Measurements from ENCODE around the gene CYBA. TPM values are rescaled to one million over a fixed set of nuclear protein-coding genes. Genes with fewer than 3 reads are reported as not detected.
A peak's percentile ranks its signal among the peaks of the same experiment; 100 is the strongest.

The CYBA gene
- total RNA-seq, 1 donor from 2014 or later = 53.7 TPM

DNA sequence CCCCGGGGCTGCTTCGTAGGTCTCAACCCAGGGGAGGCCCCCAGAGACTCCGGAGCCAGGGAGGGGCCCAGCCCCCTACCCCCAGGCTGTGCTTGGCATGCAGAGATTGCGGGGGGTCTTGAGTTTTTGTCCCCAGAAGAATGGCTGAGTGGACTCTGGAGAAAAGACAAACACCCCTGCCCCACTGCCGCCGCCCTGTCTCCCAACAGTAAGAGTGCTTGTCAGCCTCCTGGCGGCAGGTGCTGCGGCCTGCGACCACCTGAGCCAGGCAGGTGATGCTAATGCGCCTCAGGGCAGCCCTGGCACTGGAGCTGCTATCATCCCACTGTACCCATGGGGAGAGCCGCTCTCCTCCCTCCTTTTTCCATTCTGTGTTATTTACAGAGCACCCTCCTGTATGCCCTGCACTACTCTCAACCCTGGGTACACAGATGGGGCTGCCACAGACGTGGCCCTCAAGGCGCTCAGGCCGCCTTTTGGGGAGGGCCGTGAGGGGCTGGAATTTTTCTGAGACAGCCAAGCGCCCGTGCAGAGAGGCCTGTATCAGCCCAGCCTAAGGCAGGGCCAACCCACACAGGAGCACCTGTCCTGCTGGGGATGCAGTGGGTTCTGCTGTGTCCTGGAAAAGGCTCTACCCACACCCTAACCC is 15.1 kb downstream of the CYBA start:
- no peak for DNase-seq
- ATAC-seq (ENCODE audit: poor library complexity) = no peak
- intact Hi-C loops (cut with DNase I) = no loop called here

DNA sequence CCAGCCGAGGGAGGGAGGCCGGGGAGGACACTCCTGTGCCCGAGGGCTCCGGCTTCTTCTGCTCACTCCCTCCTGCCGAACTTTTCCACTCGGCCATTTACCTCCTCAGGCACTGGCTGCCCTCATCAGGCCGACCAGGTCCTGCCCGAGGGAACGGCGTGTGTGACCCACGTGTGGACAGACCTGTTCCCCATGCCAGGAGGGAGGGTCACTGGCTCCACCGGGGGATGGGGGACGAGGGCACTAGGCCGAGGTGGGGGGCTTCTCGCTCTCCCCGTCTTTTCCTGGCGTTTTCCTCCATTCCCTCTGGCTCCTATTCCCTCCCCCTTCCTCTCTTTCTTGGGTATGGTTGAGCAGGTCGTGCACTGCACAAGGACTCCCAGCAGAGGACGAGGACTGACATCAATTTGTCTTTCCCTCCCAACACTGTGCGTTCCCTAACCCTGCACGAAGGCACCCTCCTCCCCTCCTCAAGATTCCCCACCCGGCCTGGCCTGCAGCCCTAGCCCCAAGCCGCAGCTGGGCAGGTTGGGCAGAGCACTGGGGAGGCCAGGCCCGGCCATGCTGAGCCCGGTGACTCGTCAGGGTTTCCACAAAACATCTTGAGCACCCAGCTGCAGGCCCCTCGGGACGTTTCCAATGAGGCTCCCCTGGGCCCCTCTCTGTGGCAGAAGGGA is 15.7 kb downstream of the CYBA start:
- intact Hi-C loops (cut with DNase I) = no loop called here
- DNase-seq = no peak
- ATAC-seq (ENCODE audit: poor library complexity) = no peak

DNA sequence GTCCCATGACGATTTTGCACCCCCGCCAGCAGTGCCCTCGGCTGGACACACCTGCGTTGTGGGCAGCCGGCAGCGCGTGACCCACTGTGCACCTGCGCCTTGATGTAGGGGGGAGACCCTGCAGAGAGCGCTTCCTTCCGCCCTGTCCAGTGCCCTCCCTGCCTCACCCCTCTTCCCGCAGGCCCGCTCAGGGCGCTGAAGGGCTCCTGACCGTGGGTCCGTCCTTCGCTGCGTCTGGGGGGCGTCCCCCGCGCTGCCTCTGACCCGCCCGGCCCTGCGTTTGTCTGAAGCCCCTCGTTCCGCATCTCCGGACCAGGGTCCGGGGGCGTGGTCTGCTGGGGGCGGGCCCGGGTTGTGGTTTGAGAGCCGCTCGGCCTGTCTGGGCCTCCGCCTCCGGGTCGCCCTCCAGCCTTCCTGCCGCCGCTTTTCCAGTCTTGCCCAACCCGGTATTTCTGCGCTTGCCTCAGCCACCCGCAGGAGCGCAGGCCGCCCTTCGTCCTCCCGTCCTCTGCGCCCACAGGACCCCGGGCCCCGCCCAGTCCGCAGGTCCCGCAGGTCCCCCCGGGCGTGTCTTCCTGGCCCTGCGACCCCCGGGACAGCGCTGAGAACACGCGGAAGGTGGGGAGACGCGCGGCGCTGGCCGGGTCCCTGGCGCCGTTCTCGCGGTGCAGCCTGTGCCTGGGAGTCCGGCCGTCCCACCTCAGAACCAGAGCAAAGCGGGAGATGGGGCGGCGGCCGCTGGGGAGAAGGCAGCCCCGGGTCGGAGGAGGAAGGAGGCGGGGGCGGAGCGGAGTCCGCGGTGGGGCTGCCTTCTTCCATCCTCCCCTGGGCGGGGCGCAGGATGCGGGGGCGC is 16.5 kb downstream of the CYBA start:
- DNase-seq = peak; percentile 66
- peak; percentile 42 for ATAC-seq (ENCODE audit: poor library complexity)
- intact Hi-C loops (cut with DNase I) = no loop called here

DNA sequence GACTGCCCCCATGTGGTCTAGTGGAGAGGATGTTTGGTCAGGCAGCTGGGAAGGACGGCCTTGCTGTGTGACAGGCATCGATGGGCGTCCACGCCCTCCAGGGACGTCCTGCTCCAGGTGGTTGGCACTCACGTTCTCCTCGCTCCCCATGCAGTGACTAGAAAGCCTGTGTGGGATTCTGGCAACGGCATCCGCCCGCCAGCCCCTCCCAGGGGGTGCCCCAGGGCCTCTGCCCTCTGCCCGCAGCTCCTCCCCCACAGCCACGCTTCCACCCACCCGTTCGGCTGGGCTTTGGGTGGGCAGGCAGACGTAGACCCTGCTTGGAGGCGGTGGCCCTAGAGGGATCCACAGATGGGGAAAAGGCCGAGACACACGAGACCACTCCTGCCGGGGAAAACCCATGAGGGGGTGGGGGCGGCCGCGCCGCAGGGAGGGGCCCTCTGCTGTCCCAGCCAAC is 17.1 kb downstream of the CYBA start:
- ATAC-seq (ENCODE audit: poor library complexity) (peak; percentile 19), DNase-seq (no peak)
- intact Hi-C loops (cut with DNase I) = no loop called here

DNA sequence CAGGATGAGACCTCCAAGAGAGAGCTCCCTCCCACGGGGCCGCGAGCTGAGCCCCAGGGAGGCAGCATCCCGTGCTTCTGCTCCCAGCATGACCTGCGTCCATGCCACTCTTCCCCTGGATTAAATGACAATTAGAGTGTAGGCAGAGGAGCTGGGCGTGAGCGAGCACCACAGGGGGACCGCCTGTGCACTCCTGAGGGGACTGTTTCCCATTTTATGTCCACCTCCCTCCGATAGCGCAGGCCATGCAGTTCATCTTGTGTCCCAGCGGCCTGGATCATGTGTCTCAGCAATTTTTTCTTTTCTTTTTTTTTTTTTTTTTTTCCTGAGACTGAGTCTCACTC is 18.3 kb downstream of the CYBA start:
- intact Hi-C loops (cut with DNase I) = no loop called here
- ATAC-seq (ENCODE audit: poor library complexity) = no peak

DNA sequence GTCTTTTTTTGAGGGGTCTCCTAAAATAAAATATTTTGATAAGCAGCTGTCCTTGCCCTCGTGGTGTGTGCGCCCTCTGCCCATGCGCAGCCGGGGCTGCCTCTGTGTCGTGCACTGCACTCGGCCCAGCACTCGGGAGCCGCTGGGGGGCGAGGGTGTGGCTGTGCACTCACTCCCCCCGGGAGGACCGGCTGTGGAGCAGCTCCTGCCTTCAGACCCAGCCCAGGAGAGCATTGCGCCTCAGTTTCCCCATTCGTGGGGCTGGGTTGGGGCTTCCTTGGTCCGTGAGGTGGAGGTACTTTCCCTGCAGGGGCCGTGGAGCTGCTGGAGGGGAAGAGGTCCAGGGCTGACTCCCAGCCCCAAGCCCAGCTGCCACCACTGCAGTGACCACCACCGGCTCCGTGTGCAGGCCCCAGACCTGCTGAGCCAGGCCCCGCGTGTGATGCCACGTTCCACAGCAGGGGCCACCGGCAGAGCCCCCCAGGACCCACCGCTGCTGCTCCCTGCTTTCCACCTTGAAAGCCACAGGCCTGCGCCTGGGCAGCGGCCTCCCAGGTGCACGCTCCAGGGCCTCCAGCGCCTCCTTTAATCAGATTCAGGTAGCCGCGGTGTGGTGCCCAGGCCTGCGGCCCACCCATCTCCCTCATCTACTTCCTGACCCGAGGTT is 18.8 kb downstream of the CYBA start:
- no peak for ATAC-seq (ENCODE audit: poor library complexity)
- intact Hi-C loops (cut with DNase I) = no loop called here
- no peak for DNase-seq

More for the DNA sequence above, 18.3 kb downstream of the CYBA start:
- no peak for DNase-seq

DNA sequence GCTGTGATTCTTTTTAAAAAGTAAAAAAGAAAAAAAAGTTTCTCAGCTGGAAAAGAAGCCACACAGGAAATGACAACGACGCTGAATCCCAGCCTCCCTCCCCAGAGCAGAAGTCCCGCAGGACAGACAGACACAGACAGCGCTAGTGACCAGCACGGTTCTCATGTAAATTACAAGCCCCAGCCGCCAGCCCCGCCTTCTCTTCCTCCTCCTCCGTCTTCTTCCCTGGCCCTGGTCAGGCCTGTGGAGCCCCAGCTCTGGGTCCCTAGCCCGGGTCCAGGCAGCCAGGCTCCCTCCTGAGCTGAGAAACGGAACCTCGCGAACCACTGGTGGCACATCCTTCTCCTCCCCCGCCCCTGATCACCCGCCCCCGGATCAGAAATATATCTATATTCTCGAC is 19.5 kb downstream of the CYBA start:
- intact Hi-C loops (cut with DNase I) = no loop called here
- no peak for ATAC-seq (ENCODE audit: poor library complexity)
- DNase-seq = no peak

DNA sequence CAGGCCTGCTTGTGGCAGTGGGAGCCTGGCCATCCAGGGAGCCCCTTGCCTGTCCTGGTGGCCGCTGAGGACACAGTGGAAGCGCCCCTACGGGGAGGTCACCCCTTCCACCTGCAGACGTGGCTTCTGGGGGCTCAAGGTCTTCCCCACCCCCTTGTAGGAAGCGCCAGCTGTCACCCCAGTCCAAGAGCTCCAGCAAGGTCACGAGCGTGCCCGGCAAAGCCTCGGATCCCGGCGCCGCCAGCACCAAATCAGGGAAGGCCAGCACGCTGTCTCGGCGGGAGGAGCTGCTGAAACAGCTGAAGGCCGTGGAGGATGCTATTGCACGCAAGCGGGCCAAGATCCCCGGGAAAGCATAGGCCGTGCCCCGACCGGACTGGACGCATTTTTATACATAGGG is 19.9 kb downstream of the CYBA start:
- DNase-seq (no peak), ATAC-seq (ENCODE audit: poor library complexity) (no peak)
- intact Hi-C loops (cut with DNase I) = no loop called here

DNA sequence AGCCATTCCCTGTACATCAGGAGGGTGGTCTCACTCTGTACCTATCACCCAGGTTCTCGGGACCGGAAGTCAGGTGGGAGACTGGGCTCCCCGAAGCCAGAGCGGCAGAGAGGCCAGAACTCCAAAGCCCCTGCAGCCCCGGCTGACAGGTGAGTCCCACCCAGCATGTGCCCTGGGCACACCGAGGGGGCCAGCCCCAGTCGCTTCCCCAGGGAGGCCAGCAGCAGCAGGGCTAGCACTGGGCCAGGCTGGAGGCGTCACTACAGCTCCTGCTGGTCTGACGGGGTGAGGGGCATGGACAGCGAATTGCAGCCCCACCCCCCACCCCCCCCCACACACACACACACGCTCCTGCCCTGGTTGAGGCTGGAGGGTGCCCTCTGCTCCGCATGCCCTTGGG is 20.4 kb downstream of the CYBA start:
- DNase-seq = no peak
- ATAC-seq (ENCODE audit: poor library complexity) = no peak
- intact Hi-C loops (cut with DNase I) = no loop called here

DNA sequence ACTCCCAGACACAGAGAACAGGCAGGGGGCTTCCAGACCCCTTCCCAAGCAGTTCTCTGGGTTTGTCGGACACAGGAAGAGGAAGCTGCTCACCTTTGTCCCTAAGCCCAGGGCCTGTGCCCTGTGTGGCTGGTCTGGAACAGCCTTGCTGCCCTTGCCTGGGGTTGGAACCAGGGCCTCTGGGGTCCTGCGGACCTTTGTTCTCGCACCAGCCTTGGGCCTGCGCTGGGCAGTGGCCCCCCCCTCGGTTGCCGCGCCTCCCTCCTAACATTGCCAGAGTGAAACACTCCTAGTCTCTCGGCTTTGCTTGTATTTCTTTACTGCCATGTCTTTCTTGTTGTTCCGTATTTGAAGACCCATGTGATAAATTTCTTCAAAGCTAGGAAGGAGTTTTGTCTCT is 21.0 kb downstream of the CYBA start:
- no peak for ATAC-seq (ENCODE audit: poor library complexity)

DNA sequence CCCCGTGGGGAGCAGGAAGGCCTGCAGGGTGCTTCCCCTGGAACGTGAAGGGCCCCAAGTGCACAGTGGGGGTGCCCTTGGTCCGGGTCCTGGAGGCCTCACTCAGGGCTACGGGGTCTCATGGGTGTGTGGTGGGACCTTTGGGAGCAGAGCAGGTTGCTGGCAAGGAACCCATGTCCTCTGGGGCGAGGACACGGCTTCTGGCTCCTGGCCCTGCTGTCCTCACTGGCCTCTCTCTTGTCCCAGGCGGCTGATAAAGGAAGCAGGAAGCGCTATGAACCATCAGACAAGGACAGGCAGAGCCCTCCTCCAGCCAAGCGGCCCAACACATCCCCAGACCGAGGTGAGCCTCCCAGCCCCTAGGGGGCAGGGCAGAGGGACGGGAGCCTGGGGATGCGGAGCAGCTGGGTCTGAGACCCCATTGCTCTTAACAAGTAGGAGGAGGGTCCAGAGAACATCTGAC is 22.3 kb downstream of the CYBA start:
- intact Hi-C loops (cut with DNase I) = no loop called here
- peak; percentile 91 for ATAC-seq (ENCODE audit: poor library complexity)
- peak; percentile 76 for DNase-seq

More for the DNA sequence above, 21.0 kb downstream of the CYBA start:
- intact Hi-C loops (cut with DNase I) = no loop called here
- no peak for DNase-seq

DNA sequence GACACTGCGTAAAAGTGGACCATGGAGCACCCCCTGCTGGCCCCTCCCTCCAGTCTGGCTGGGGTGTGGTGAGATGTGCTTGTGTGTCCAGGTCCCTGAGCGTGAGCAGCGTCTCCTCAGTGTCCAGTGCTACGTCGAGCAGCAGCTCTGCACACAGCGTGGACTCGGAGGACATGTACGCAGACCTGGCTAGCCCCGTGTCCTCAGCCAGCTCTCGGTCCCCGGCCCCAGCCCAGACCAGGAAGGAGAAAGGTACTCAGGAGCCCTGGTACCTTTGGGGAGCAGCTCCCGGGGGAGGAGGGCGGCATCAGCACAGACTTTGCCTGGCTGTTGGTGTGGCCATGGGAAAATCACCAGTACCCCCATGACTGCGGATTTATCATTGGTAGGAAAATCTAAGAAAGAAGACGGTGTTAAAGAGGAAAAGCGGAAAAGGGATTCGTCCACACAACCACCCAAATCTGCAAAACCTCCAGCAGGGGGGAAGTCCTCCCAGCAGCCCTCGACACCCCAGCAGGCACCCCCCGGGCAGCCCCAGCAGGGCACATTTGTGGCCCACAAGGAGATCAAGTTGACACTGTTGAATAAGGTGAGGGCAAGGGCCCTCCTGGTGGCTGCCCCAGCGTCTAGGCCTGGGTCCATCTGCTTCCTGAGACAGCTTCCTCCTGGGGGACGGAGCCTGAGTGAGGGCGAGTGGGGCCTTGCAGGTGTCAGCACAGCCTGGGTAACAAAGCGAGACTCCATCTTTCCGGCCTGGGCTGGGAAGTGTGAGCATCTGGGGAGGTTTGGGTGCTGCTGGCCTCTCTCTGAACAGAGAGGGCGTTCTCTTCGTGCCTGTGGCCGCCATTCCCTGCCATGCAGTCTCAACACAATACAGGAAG is 23.1 kb downstream of the CYBA start:
- intact Hi-C loops (cut with DNase I) = no loop called here
- ATAC-seq (ENCODE audit: poor library complexity) = peak; percentile 3
- DNase-seq = no peak

DNA sequence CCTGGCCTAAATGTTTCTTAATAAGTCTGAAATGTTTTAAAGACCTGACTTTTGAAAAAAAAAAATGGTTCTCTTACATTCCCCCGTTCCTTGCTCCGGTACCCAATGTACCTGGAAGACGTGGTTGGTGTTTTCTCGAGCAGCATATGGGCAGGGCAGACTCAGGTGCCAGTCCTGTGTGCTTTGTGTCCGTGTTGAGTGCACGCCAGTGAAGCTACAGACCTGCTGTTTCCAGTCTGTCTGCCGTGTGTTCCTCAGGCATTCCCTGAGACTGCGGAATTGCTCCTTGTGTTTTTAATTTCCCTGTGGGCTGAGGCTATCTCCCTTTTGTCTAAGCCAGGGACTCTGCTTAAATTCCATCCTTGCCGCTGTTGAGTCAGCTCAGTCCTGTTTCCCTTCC is 24.2 kb downstream of the CYBA start:
- no peak for DNase-seq
- intact Hi-C loops (cut with DNase I) = no loop called here
- ATAC-seq (ENCODE audit: poor library complexity) = no peak

DNA sequence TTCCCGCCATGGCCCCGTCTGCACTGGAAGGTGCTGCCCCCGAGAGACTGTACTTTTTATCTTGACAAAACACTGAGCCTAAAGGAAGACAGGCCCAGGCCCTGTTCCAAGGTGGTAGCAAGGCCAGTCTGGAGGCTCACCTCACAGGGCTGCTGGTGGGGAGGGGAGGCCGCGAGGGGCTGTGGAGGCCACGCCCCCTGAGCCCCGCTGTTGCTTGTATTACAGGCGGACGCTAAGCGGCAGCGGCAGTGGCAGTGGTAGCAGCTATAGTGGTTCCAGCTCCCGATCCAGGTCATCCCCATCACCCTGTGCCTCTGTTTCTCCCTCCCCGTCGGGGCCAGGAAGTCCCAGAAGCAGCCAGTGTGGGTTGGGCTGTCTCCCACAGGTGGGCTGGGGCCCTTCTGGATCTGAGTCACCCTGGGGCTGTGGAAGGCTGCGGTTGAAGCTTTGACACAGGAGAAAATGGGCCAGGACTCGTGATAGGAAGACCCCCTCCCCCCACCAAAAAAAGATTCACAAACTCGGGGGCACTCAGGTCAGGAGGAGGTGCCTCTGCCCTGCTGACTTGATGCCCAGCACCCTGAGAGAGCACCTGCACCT is 25.8 kb downstream of the CYBA start:
- ATAC-seq (ENCODE audit: poor library complexity) (no peak), DNase-seq (no peak)
- intact Hi-C loops (cut with DNase I) = no loop called here

DNA sequence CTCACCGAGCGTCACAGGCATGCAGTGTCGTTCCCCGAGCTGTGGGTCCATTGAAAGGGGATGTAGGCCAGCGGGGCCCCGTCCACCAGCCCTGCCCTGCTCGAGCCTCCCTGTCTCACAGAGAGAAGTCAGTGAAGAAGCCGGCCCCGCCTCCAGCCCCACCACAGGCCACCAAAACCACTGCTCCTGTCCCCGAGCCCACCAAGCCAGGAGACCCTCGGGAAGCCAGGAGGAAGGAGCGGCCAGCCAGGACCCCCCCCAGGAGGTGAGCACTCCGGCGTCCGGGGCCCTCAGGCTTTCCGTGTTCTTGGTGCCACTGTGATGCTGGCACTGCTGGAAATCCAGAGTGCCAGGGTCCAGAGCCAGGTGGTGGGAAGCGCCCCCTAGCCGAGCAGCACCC is 26.4 kb downstream of the CYBA start:
- ATAC-seq (ENCODE audit: poor library complexity) = no peak
- intact Hi-C loops (cut with DNase I) = no loop called here
- no peak for DNase-seq

DNA sequence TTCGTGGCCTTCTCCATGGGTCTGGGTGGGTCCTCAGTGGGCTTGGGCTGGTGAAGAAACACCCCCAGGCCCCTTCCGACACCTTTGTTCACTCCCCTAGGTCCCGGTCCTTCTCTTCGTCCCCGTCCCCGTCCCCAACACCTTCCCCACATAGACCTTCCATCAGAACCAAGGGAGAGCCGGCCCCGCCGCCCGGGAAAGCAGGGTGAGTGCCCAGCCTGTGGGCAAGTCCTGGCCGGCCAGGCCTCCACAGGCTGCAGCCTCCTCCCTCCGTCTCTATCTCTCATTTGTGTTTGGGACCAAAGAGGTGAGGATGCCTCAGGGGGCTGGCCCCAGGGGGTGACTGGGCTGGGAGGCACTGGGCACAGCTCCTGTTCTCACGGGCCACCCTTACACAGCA is 27.0 kb downstream of the CYBA start:
- ATAC-seq (ENCODE audit: poor library complexity) (no peak), DNase-seq (no peak)
- intact Hi-C loops (cut with DNase I) = no loop called here

DNA sequence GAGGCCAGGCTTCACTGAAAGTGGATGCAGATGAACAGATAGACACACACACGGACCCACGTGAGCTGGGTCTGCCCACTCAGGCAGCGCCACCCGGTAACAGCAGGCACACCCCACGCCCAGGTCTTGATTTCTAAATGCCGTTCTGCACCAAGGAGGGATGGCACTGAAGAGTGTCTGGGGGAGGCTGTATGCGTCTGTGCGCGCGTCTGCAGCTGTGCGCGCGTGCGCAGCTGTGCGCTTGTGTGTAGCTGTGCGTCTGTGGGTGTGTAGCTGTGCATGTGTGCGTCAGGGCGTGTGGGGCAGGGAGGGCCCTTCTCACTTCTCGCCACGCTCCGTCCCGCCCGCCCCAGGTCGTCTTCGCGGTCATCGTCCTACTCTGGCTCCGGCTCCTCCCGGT is 28.0 kb downstream of the CYBA start:
- DNase-seq (no peak), ATAC-seq (ENCODE audit: poor library complexity) (no peak)
- intact Hi-C loops (cut with DNase I) = no loop called here

DNA sequence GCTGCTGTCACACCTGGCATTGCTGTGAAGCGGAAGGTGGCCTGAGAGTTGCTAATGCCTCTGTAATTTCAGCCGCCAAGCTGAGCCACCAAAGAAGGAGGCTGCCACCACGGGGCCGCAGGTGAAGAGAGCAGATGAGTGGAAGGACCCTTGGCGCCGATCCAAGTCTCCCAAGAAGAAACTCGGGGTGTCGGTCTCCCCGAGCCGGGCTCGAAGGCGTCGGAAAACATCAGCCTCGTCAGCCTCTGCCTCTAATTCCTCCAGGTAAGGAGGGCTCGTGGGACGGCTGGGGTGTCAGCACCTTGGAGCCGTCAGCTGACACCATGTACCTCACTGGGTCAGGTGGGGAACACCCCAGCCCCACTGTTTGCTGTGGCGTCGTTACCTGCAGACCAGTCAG is 28.7 kb downstream of the CYBA start:
- ATAC-seq (ENCODE audit: poor library complexity) (no peak), DNase-seq (no peak)
- intact Hi-C loops (cut with DNase I) = no loop called here

Measured in Right ventricle myocardium superior (tissue), 1 donor.